H1 (cell line): ENCODE measurements around the gene NFATC1. TPM values are rescaled to one million over a fixed set of nuclear protein-coding genes. Genes with fewer than 3 reads are reported as not detected.

ENCODE experiments used
- polyA plus RNA-seq, 7 experiments: library from polyadenylated mRNA; depleted of rRNA in 3 of 7; stranded (reverse) in 5 of 7; unstranded in 2 of 7; fragments of >200 nt in 5 of 7; fragments of 200-250 nt in 2 of 7; gene quantifications; 1 replicate in 5 of 7; 2 replicates in 1 of 7; 4 replicates in 1 of 7; pipeline versions ENCODE4 v1.2.1 to v1.2.3, GENCODE V29; 2011 to 2013; ENCODE audit warnings: missing spikeins in 2 of 7, mixed read lengths in 2 of 7
- small RNA-seq: library from polyadenylated mRNA; stranded (forward); fragments of <200 nt; extraction: miRNeasy Mini kit (QIAGEN cat#:217004); gene quantifications from one replicate; pipeline ENCODE3, GENCODE V24; 2013; ENCODE audit not compliant: insufficient read depth
- total RNA-seq: library from RNA; stranded (reverse); fragmentation: NEBNext Ultra II Directional; extraction: Animal tissue kit (Norgen Biotek cat#: 25700); gene quantifications from 2 replicates; pipeline ENCODE4 v1.2.1, GENCODE V29; 2021

Gene NFATC1
- total and polyA plus RNA-seq, 2 of the 8 experiments (the other 6 are each of a cell fraction or from before 2014, with no cell fraction given) = 2.0 to 6.6 TPM

Small RNAs within 50 kb of the gene (small RNA-seq; reads per million reads assigned to genes)
- gene AC018445.2 = not detected
